Measurements from ENCODE around the gene C9orf152.

The C9orf152 gene

GRCh38 chr9:110214090-110214489, 6.1 kb upstream of the C9orf152 start:
- H3K27ac ChIP-seq: no peak overlapping the region
- TF ChIP-seq ZFX (IDR thresholded peaks at IDR 0.05; ENCODE audit: borderline replicate concordance): no peak

- TF ChIP-seq ZFX (IDR thresholded peaks at IDR 0.05; ENCODE audit: borderline replicate concordance) (no peak), CTCF (IDR thresholded peaks at IDR 0.05) (no peak)
- H3K27ac ChIP-seq: no peak overlapping the region
These were observed 5.6 kb upstream of the C9orf152 start for GRCh38 chr9:110213413-110214044.

GRCh38 chr9:110207071-110207641, 803 bp downstream of the C9orf152 start:
- peak overlapping the region; percentile 86 for H3K27ac ChIP-seq
- TF ChIP-seq ZFX (IDR thresholded peaks at IDR 0.05; ENCODE audit: borderline replicate concordance) (no peak), CTCF (IDR thresholded peaks at IDR 0.05) (no peak)

- no peak for TF ChIP-seq ZFX (IDR thresholded peaks at IDR 0.05; ENCODE audit: borderline replicate concordance)
- H3K27ac ChIP-seq: peak overlapping the region; percentile 86
These were observed 1.6 kb downstream of the C9orf152 start for GRCh38 chr9:110206389-110206788.

GRCh38 chr9:110205612-110206011, 2.3 kb downstream of the C9orf152 start:
- peak overlapping the region; percentile 86 for H3K27ac ChIP-seq

- no peak overlapping the region for H3K27ac ChIP-seq
- TF ChIP-seq ZFX (IDR thresholded peaks at IDR 0.05; ENCODE audit: borderline replicate concordance) (no peak), CTCF (IDR thresholded peaks at IDR 0.05) (no peak)
These were observed 5.7 kb downstream of the C9orf152 start for GRCh38 chr9:110202232-110202631.

- TF ChIP-seq ZFX (IDR thresholded peaks at IDR 0.05; ENCODE audit: borderline replicate concordance) (no peak), CTCF (IDR thresholded peaks at IDR 0.05) (no peak)
- H3K27ac ChIP-seq: 0 out of 2 replicates have a peak overlapping the region, but pooled peaks have one; percentile 10
These were observed 8.3 kb downstream of the C9orf152 start for GRCh38 chr9:110199643-110200042.

GRCh38 chr9:110198357-110198756, 9.6 kb downstream of the C9orf152 start:
- no peak for TF ChIP-seq CTCF (IDR thresholded peaks at IDR 0.05)
- TF ChIP-seq ZFX (IDR thresholded peaks at IDR 0.05; ENCODE audit: borderline replicate concordance): no peak

More at GRCh38 chr9:110198357-110198756, 9.6 kb downstream of the C9orf152 start:
- H3K27ac ChIP-seq: no peak overlapping the region

All from 22Rv1 (cell line).